ENCODE measurements around the gene TMEM132C.

DNA sequence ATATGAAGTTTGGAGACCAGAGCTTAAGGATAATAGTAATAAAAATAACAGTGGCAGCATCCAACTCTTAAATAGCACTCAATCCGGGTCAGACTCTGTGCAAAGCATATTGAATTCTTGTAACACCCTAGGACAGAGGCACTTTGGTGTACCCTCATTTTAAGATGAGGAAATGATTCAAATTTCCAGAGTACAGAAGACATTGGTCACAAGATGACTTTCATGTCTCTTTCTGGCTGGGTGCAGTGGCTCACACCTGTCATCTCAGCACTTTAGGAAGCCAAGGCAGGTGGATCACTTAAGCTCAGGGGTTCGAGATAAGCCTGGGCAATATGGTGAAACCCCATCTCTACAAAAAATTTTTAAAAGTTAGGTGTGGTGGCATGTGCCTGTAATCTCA is 320.9 kb downstream of the TMEM132C start:
- TF ChIP-seq, protein P1, sequence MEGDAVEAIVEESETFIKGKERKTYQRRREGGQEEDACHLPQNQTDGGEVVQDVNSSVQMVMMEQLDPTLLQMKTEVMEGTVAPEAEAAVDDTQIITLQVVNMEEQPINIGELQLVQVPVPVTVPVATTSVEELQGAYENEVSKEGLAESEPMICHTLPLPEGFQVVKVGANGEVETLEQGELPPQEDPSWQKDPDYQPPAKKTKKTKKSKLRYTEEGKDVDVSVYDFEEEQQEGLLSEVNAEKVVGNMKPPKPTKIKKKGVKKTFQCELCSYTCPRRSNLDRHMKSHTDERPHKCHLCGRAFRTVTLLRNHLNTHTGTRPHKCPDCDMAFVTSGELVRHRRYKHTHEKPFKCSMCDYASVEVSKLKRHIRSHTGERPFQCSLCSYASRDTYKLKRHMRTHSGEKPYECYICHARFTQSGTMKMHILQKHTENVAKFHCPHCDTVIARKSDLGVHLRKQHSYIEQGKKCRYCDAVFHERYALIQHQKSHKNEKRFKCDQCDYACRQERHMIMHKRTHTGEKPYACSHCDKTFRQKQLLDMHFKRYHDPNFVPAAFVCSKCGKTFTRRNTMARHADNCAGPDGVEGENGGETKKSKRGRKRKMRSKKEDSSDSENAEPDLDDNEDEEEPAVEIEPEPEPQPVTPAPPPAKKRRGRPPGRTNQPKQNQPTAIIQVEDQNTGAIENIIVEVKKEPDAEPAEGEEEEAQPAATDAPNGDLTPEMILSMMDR (tag by site-specific recombination; IDR thresholded peaks at IDR 0.05) = no peak
- TF ChIP-seq KLF1 (tag by site-specific recombination; IDR thresholded peaks at IDR 0.05) = no peak
- no peak for TF ChIP-seq ZNF747 (tag by site-specific recombination; IDR thresholded peaks at IDR 0.05)
- TF ChIP-seq, protein P2, sequence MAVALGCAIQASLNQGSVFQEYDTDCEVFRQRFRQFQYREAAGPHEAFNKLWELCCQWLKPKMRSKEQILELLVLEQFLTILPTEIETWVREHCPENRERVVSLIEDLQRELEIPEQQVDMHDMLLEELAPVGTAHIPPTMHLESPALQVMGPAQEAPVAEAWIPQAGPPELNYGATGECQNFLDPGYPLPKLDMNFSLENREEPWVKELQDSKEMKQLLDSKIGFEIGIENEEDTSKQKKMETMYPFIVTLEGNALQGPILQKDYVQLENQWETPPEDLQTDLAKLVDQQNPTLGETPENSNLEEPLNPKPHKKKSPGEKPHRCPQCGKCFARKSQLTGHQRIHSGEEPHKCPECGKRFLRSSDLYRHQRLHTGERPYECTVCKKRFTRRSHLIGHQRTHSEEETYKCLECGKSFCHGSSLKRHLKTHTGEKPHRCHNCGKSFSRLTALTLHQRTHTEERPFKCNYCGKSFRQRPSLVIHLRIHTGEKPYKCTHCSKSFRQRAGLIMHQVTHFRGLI (tag by site-specific recombination; IDR thresholded peaks at IDR 0.05) = no peak
- TF ChIP-seq ZNF501 (tag by site-specific recombination; IDR thresholded peaks at IDR 0.05) = no peak
- TF ChIP-seq, protein P3, sequence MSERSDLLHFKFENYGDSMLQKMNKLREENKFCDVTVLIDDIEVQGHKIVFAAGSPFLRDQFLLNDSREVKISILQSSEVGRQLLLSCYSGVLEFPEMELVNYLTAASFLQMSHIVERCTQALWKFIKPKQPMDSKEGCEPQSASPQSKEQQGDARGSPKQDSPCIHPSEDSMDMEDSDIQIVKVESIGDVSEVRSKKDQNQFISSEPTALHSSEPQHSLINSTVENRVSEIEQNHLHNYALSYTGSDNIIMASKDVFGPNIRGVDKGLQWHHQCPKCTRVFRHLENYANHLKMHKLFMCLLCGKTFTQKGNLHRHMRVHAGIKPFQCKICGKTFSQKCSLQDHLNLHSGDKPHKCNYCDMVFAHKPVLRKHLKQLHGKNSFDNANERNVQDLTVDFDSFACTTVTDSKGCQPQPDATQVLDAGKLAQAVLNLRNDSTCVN (tag by site-specific recombination; optimal IDR thresholded peaks at IDR 0.05) = no peak
- TF ChIP-seq, protein P4, sequence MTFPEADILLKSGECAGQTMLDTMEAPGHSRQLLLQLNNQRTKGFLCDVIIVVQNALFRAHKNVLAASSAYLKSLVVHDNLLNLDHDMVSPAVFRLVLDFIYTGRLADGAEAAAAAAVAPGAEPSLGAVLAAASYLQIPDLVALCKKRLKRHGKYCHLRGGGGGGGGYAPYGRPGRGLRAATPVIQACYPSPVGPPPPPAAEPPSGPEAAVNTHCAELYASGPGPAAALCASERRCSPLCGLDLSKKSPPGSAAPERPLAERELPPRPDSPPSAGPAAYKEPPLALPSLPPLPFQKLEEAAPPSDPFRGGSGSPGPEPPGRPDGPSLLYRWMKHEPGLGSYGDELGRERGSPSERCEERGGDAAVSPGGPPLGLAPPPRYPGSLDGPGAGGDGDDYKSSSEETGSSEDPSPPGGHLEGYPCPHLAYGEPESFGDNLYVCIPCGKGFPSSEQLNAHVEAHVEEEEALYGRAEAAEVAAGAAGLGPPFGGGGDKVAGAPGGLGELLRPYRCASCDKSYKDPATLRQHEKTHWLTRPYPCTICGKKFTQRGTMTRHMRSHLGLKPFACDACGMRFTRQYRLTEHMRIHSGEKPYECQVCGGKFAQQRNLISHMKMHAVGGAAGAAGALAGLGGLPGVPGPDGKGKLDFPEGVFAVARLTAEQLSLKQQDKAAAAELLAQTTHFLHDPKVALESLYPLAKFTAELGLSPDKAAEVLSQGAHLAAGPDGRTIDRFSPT (tag by site-specific recombination; IDR thresholded peaks at IDR 0.05) = no peak
- TF ChIP-seq, protein P5, sequence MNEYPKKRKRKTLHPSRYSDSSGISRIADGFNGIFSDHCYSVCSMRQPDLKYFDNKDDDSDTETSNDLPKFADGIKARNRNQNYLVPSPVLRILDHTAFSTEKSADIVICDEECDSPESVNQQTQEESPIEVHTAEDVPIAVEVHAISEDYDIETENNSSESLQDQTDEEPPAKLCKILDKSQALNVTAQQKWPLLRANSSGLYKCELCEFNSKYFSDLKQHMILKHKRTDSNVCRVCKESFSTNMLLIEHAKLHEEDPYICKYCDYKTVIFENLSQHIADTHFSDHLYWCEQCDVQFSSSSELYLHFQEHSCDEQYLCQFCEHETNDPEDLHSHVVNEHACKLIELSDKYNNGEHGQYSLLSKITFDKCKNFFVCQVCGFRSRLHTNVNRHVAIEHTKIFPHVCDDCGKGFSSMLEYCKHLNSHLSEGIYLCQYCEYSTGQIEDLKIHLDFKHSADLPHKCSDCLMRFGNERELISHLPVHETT (tag by site-specific recombination; IDR thresholded peaks at IDR 0.05) = no peak
- TF ChIP-seq MZF1 (tag by site-specific recombination; IDR thresholded peaks at IDR 0.05; ENCODE audit: borderline replicate concordance) = no peak
- no peak for TF ChIP-seq ZNF558 (tag by site-specific recombination; IDR thresholded peaks at IDR 0.05)
- no peak for TF ChIP-seq ZBTB48 (tag by site-specific recombination; IDR thresholded peaks at IDR 0.05)

All from HEK293 (cell line).